K562 (cell line): ENCODE measurements around the gene ACSS2. TPM values are rescaled to one million over a fixed set of nuclear protein-coding genes. Genes with fewer than 3 reads are reported as not detected.
A peak's percentile ranks its signal among the peaks of the same experiment; 100 is the strongest.

ENCODE experiments used
- ELF4 ChIP-seq: fragments of 450-650 bp; formaldehyde crosslinking; IDR thresholded peaks from 2 replicates; pipeline ENCODE4 v1.4.0; 2022; ENCODE audit warnings: missing genetic modification characterization
- ETV1 ChIP-seq: fragments of 450-650 bp; conservative IDR thresholded peaks from 2 replicates; pipeline ENCODE4 v1.6.1; 2016; ENCODE audit warnings: missing genetic modification characterization, control low read depth, low read depth, missing compliant biosample characterization
- LCOR ChIP-seq: sonication (generic); formaldehyde crosslinking; IDR thresholded peaks from 2 replicates; pipeline ENCODE4 v1.8.0; 2022; ENCODE audit warnings: mild to moderate bottlenecking, missing genetic modification reagents
- MIER1 ChIP-seq: fragments of 450-650 bp; IDR thresholded peaks from 2 replicates; pipeline ENCODE4 v1.6.1; 2016; ENCODE audit warnings: antibody characterized with exemption, mild to moderate bottlenecking, low read depth
- NR2C1 ChIP-seq, 2 experiments: fragments of 450-650 bp; IDR thresholded peaks; 2 replicates each; pipeline ENCODE4 v1.6.1; 2017; ENCODE audit warnings: mild to moderate bottlenecking in 2 of 2, antibody characterized with exemption in 1 of 2, inconsistent platforms in 1 of 2, missing compliant biosample characterization in 1 of 2, missing genetic modification characterization in 1 of 2
- NR2F6 ChIP-seq: fragments of 450-650 bp; formaldehyde crosslinking; IDR thresholded peaks from 2 replicates; pipeline ENCODE4 v1.4.0; 2020; ENCODE audit warnings: mild to moderate bottlenecking
- RAD51 ChIP-seq: fragments of 450-650 bp; IDR thresholded peaks from 2 replicates; pipeline ENCODE4 v1.7.1; 2016; ENCODE audit warnings: low read depth, mild to moderate bottlenecking, borderline replicate concordance
- RBM25 ChIP-seq: fragments of 200-400 bp; formaldehyde crosslinking; IDR thresholded peaks from 2 replicates; pipeline ENCODE4 v1.6.1; 2018; ENCODE audit warnings: low read length, low read depth, moderate library complexity; ENCODE audit not compliant: severe bottlenecking
- SRSF7 ChIP-seq: fragments of 200-400 bp; formaldehyde crosslinking; optimal IDR thresholded peaks from 2 replicates; pipeline ENCODE3; 2017; ENCODE audit warnings: mild to moderate bottlenecking, low read depth, low read length
- ZBED1 ChIP-seq: IDR thresholded peaks from 2 replicates; pipeline ENCODE4 v1.6.1; 2014
- ZNF263 ChIP-seq: sonication (generic); formaldehyde crosslinking; IDR thresholded peaks from 2 replicates; pipeline ENCODE4 v1.8.0; 2022; ENCODE audit warnings: mild to moderate bottlenecking, missing genetic modification reagents, borderline replicate concordance
- ZNF778 ChIP-seq: fragments of 450-650 bp; formaldehyde crosslinking; IDR thresholded peaks from 2 replicates; pipeline ENCODE4 v1.4.0; 2020; ENCODE audit warnings: mild to moderate bottlenecking, moderate library complexity
- polyA plus RNA-seq, 8 experiments: library from polyadenylated mRNA; depleted of rRNA in 4 of 8; stranded (reverse) in 5 of 8; unstranded in 3 of 8; fragments of >200 nt; fragmentation: Nextera tagmentation in 2 of 8; fragmentation: Illumina TruSeq in 1 of 8; extraction: Ambion mirVana in 2 of 8; extraction: Trizol in 1 of 8; gene quantifications; 2 replicates each; pipeline versions ENCODE4 v1.2.1 to v1.2.3, GENCODE V29; 2011 to 2014; ENCODE audit warnings: inconsistent platforms in 1 of 8, missing spikeins in 1 of 8
- total RNA-seq, 7 experiments: library from RNA; depleted of rRNA in 6 of 7; stranded (reverse); fragments of >200 nt in 6 of 7; fragmentation: Illumina TruSeq in 2 of 7; extraction: Trizol in 2 of 7; gene quantifications; 2 replicates each; pipeline versions ENCODE4 v1.2.1 to v1.2.3, GENCODE V29; 2011 to 2021; ENCODE audit warnings: low replicate concordance in 1 of 7
- TF ChIP-seq, protein P1 (sequence below): fragments of 450-650 bp; conservative IDR thresholded peaks from 2 replicates; pipeline ENCODE4 v1.6.1; 2016; ENCODE audit warnings: missing genetic modification characterization, low read depth, mild to moderate bottlenecking, control low read depth, missing compliant biosample characterization
- TF ChIP-seq, protein P2 (sequence below): fragments of 450-650 bp; IDR thresholded peaks from 2 replicates; pipeline ENCODE4 v1.6.1; 2016; ENCODE audit warnings: missing biosample characterization, missing genetic modification characterization
- TF ChIP-seq, protein P3 (sequence below): fragments of 250-450 bp; sonication (Bioruptor Pico); IDR thresholded peaks from 2 replicates; pipeline ENCODE4 v1.4.0; 2020; ENCODE audit warnings: mild to moderate bottlenecking, moderate library complexity, borderline replicate concordance
- TF ChIP-seq, protein P4 (sequence below), 2 experiments: fragments of 450-650 bp in 1 of 2; sonication (generic) in 1 of 2; formaldehyde crosslinking in 1 of 2; IDR thresholded peaks in 1 of 2; conservative IDR thresholded peaks in 1 of 2; 2 replicates each; pipeline versions ENCODE4 v1.6.1 to v1.8.1; 2016 to 2023; ENCODE audit warnings: mild to moderate bottlenecking in 2 of 2, moderate library complexity in 2 of 2, inconsistent platforms in 1 of 2, missing genetic modification reagents in 1 of 2
- TF ChIP-seq, protein P5 (sequence below): sonication (generic); formaldehyde crosslinking; IDR thresholded peaks from 2 replicates; pipeline ENCODE4 v1.8.0; 2022; ENCODE audit warnings: mild to moderate bottlenecking, missing genetic modification reagents

The ACSS2 gene
- total and polyA plus RNA-seq, 9 of the 15 experiments (the other 6 are each of a cell fraction or from before 2014, with no cell fraction given): 21.9 to 246 (median 66.2) TPM

DNA sequence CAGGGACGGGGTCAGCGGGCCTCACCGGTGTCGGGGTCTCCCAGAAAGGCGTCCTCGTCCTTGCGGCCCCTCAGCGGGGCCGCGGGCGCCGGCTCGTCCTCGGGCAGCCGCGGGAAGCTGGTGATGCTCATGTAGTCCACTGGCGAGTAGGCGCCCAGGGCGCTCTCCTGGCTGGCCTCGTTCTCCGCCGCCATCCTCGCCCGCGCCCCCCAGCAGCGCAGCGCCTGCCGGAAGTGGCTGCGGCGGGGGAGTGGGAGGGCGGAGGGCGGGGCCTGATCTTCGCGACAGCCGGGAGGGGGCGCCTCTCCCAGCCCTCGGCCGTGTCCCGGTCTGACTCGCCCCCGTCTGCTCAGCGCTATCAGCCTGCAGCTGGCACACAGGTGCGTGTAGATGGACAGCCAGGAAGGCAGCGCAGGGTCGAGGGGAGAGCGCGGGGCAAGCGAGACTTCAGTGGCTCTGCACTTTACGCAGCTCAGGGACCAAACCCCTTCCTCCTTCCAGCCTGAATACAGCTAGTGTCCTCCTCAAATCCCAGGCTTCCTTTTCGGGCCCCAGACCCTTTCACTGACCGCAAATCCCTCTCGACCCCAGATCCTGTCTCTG lies 3.7 kb upstream of the ACSS2 start, which contains the start of gene GGT7 (continued):
- TF ChIP-seq, protein P1, sequence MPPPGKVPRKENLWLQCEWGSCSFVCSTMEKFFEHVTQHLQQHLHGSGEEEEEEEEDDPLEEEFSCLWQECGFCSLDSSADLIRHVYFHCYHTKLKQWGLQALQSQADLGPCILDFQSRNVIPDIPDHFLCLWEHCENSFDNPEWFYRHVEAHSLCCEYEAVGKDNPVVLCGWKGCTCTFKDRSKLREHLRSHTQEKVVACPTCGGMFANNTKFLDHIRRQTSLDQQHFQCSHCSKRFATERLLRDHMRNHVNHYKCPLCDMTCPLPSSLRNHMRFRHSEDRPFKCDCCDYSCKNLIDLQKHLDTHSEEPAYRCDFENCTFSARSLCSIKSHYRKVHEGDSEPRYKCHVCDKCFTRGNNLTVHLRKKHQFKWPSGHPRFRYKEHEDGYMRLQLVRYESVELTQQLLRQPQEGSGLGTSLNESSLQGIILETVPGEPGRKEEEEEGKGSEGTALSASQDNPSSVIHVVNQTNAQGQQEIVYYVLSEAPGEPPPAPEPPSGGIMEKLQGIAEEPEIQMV (tag): no peak
- TF ChIP-seq ELF4 (CRISPR knock-in tag): no peak
- TF ChIP-seq SRSF7: no peak
- no peak for TF ChIP-seq NR2F6 (CRISPR knock-in tag)
- TF ChIP-seq, protein P2, sequence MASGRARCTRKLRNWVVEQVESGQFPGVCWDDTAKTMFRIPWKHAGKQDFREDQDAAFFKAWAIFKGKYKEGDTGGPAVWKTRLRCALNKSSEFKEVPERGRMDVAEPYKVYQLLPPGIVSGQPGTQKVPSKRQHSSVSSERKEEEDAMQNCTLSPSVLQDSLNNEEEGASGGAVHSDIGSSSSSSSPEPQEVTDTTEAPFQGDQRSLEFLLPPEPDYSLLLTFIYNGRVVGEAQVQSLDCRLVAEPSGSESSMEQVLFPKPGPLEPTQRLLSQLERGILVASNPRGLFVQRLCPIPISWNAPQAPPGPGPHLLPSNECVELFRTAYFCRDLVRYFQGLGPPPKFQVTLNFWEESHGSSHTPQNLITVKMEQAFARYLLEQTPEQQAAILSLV (tag): no peak
- TF ChIP-seq NR2C1 (IDR thresholded peaks at IDR 0.05): no peak
- TF ChIP-seq NR2C1 (tag; IDR thresholded peaks at IDR 0.05): no peak
- peak; percentile 44; the same call in 1 of the 2 replicates for TF ChIP-seq ZNF263
- TF ChIP-seq ZBED1: no peak
- TF ChIP-seq LCOR: no peak
- TF ChIP-seq, protein P3, sequence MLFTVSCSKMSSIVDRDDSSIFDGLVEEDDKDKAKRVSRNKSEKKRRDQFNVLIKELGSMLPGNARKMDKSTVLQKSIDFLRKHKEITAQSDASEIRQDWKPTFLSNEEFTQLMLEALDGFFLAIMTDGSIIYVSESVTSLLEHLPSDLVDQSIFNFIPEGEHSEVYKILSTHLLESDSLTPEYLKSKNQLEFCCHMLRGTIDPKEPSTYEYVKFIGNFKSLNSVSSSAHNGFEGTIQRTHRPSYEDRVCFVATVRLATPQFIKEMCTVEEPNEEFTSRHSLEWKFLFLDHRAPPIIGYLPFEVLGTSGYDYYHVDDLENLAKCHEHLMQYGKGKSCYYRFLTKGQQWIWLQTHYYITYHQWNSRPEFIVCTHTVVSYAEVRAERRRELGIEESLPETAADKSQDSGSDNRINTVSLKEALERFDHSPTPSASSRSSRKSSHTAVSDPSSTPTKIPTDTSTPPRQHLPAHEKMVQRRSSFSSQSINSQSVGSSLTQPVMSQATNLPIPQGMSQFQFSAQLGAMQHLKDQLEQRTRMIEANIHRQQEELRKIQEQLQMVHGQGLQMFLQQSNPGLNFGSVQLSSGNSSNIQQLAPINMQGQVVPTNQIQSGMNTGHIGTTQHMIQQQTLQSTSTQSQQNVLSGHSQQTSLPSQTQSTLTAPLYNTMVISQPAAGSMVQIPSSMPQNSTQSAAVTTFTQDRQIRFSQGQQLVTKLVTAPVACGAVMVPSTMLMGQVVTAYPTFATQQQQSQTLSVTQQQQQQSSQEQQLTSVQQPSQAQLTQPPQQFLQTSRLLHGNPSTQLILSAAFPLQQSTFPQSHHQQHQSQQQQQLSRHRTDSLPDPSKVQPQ (CRISPR knock-in tag): no peak
- TF ChIP-seq RAD51: no peak
- TF ChIP-seq ZNF778 (CRISPR knock-in tag): no peak
- peak; percentile 90 for TF ChIP-seq ETV1 (tag)
- TF ChIP-seq, protein P4, sequence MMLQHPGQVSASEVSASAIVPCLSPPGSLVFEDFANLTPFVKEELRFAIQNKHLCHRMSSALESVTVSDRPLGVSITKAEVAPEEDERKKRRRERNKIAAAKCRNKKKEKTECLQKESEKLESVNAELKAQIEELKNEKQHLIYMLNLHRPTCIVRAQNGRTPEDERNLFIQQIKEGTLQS (IDR thresholded peaks at IDR 0.05): no peak
- TF ChIP-seq, protein P4 (CRISPR knock-in tag; conservative IDR thresholded peaks at IDR 0.05): no peak
- no peak for TF ChIP-seq RBM25
- no peak for TF ChIP-seq MIER1
- TF ChIP-seq, protein P5, sequence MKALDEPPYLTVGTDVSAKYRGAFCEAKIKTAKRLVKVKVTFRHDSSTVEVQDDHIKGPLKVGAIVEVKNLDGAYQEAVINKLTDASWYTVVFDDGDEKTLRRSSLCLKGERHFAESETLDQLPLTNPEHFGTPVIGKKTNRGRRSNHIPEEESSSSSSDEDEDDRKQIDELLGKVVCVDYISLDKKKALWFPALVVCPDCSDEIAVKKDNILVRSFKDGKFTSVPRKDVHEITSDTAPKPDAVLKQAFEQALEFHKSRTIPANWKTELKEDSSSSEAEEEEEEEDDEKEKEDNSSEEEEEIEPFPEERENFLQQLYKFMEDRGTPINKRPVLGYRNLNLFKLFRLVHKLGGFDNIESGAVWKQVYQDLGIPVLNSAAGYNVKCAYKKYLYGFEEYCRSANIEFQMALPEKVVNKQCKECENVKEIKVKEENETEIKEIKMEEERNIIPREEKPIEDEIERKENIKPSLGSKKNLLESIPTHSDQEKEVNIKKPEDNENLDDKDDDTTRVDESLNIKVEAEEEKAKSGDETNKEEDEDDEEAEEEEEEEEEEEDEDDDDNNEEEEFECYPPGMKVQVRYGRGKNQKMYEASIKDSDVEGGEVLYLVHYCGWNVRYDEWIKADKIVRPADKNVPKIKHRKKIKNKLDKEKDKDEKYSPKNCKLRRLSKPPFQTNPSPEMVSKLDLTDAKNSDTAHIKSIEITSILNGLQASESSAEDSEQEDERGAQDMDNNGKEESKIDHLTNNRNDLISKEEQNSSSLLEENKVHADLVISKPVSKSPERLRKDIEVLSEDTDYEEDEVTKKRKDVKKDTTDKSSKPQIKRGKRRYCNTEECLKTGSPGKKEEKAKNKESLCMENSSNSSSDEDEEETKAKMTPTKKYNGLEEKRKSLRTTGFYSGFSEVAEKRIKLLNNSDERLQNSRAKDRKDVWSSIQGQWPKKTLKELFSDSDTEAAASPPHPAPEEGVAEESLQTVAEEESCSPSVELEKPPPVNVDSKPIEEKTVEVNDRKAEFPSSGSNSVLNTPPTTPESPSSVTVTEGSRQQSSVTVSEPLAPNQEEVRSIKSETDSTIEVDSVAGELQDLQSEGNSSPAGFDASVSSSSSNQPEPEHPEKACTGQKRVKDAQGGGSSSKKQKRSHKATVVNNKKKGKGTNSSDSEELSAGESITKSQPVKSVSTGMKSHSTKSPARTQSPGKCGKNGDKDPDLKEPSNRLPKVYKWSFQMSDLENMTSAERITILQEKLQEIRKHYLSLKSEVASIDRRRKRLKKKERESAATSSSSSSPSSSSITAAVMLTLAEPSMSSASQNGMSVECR (CRISPR knock-in tag): no peak
